Astrocyte of the spinal cord (primary cell): ENCODE data around the gene SND1.

Experiments used
- DNase-seq: peaks from one replicate; pipeline ENCODE4 v3.0.0; 2011; ENCODE audit warnings: low read depth, low spot score
- H3K4me3 ChIP-seq: 2 replicates; pipeline ENCODE4 v1.5.1; 2011; ENCODE audit warnings: low read depth, mild to moderate bottlenecking, low read length, moderate library complexity
- CTCF ChIP-seq: IDR thresholded peaks from 2 replicates; pipeline ENCODE4 v1.5.1; 2012; ENCODE audit warnings: low read depth, mild to moderate bottlenecking, low read length, inconsistent platforms
- in situ Hi-C: cut with HindIII; loops from 2 replicates; pipeline ENCODE4 v1.10.0; 2017; ENCODE audit warnings: low sequenced_read_pairs

SND1 gene

GRCh38 chr7:127618775-127619174 is 33.2 kb upstream of the SND1 start:
- in situ Hi-C loops, result no loop called here
- no peak for TF ChIP-seq CTCF
- H3K4me3 ChIP-seq, result no peak overlapping the region
- no peak for DNase-seq

DNA sequence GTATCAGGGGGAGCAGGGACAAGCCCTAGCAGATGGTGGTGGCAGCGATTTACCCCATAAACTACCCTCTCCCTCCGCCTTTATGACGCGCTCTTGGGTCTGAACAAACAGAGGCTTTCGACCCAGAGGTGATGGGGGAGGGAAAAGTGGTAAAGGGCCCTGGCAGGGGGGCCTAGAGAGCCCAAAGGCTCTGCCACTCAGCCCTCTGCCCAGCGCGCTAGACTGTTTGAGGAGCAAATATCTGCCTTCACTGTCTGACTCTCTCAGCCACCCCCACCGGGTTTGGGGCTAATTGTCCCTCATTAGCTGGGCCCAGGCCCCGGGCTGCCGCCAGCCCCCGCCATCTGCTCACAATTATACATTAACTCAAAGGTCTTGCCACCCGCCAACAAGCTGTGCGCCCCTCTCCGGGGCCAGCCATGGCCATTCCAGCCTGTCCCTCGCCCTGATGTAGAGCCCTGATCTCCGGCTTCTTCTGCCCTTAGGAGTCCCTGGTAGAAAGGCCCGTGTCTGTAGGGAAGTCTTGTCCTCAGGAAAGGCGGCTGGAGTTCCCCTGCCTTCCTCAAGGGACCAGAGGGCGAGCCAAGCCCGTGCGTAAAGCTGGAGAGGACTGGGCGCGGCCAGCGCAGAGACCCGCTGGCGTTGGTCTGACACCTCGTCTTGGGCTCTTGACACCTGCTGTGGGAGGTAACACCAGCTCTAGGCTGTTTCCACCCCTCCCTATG is 32.2 kb upstream of the SND1 start:
- no peak overlapping the region for H3K4me3 ChIP-seq
- TF ChIP-seq CTCF, result no peak
- peak; percentile 4 for DNase-seq
- in situ Hi-C loops, result no loop called here

DNA sequence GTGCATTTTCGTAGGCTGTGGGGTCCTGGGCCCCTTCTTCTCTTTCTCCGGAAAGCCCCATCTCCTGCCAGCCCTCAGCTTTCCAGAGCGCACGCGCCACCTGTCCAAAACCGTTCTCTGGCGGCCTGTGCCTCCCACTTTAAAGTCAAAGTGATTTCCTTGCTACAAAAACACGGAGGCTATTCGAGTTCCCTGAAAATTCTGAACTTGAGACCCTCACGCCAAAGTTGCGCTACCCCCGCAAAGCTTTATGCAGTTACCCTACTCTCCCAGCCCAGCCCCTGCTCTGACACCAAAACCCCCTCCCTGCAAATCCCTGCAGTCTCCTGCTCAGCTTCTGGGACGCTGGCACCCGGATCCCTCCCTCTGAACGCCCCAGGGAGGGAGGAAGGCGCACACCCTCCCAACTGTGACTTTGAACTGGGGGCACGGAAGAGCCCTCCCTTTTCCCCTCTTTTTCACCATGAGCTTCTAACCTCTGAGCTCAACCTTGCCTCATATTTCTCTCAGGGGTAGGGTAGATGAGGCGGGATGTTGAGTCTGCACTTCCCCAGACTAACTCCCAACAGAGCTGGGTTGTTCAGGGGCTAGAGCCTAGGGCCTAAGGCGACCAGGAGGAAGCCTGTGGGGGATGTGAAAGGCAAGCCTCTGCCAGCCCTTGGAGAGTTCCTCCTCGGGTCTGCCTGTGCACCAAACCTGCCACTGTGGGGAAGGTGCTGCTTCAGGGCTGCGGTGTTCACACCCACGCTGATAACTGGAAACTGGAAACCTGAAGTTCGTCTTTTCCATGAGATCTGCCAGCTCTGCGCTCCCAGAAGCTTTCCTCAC is 31.4 kb upstream of the SND1 start:
- in situ Hi-C loops, result no loop called here
- no peak for TF ChIP-seq CTCF
- no peak overlapping the region for H3K4me3 ChIP-seq
- peak; percentile 6 for DNase-seq

DNA sequence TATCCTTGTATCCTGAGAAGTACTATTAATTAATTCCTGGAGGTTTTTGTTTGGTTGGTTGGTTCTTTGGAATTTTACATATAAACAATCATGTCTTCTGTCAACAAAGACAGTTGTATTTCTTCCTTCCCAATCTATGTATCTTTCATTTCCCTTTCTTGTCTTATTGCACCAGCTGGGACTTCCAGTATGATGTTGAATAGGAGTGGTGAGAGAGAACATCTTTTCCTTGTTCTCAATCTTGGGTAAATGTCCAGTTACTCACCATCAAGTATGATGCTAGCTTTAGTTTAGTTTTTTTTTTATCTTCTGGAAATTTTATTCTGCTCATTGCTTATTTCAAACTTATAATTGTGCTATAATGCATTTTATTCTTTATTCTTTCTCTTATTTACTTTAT is 26.7 kb upstream of the SND1 start:
- TF ChIP-seq CTCF, result no peak
- in situ Hi-C loops, result no loop called here

DNA sequence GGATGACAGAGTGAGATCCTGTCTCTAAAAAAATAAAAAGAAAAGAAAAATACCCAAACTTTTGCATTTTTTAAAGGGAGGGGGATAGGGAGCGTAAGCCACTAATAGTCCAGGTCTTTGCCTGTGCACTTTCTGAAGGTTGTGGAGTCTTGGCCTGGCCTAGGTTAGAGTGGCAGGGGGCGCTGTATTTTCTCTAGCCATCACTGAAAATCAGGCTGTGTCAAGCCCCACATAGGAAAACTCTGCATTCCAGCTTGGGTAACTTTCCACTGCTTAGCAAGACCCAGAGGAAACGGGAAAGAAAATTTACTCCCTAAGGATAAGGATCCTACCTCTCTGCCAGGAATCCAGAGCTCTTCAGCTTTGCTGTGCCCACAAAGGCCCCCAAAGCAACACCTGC is 23.5 kb upstream of the SND1 start:
- no peak for TF ChIP-seq CTCF
- no peak for DNase-seq
- in situ Hi-C loops, result no loop called here
- no peak overlapping the region for H3K4me3 ChIP-seq

More for the DNA sequence above, 26.7 kb upstream of the SND1 start:
- no peak for DNase-seq
- H3K4me3 ChIP-seq, result no peak overlapping the region

GRCh38 chr7:127629268-127629854 is 22.6 kb upstream of the SND1 start:
- DNase-seq, result no peak
- H3K4me3 ChIP-seq, result no peak overlapping the region
- peak; percentile 44 for TF ChIP-seq CTCF
- in situ Hi-C loops, result no loop called here
